Activated CD4-positive, alpha-beta T cell treated with anti-CD3 and anti-CD28 coated beads for 48 hours (primary cell): ENCODE data around the gene TINAGL1.

Source experiments
- DNase-seq: peaks from one replicate; pipeline ENCODE4 v3.0.0-alpha.2; 2020

Gene TINAGL1

DNA sequence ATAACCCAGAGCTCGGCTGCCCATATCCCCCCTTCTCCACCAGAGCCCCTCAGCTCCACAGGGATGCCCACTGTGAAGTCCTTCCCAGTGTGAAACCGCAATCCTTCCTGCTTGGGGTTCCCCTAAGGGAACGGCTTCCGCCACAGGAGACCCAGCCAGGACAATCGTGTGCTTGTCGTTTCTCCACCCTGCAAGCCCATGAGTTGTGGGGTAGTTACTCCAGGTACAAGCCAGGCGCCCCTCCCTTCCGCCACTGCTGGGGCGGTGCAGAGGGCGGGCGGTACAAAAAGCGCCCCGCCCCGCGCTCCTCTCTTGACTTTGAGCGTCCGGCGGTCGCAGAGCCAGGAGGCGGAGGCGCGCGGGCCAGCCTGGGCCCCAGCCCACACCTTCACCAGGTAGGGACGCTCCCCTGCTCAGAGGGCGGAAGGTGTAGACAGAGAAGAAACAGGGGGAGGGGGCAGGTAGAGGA lies at the start of gene TINAGL1:
Gene TINAGL1, plus strand, starts transcription at position 315 of the 469 bp plus-strand sequence. CDS start 634 bp downstream, outside the sequence.
- no peak for DNase-seq

GRCh38 chr1:31529999-31530684 lies 46.2 kb upstream of the TINAGL1 start:
- DNase-seq, result no peak

DNA sequence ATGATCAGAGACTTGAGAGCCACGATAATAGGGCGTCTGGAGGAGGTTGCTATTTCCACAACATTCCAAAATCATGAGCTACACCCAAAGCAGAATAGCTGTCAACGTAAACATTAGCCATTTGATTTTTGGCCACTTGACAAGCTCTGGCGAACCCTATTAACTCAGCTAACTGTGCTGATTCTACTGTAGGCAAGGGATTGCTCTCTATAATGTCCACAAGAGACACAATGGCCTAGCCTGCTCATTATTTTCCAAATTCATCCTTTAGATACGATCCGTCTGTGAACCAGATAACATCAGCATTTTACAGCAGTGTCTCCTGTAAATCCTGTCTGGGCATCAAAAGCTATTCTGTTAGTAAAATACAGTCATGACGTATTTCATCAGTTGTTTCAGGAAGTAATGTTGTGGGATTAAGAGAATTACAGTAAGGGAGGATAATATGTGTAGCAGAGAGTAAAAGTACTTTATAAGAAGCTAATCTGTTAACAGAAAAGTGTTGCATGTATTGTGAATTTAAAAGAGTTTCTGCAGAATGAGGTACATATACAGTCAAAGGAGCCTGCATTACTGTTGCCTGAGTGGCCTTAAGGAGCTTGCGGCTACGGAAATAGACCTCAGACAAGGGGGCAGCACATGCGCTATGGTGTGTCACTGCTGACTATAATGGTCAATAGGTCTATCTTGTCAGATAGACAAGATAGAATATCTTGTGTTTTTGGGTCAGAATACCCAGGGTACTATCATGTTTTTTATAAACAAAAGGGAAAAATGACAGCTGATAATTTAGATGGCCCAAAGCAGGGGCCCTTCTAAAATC lies 44.9 kb upstream of the TINAGL1 start:
- no peak for DNase-seq

- DNase-seq, result no peak
Measured at GRCh38 chr1:31532173-31532572, 44.1 kb upstream of the TINAGL1 start.

DNA sequence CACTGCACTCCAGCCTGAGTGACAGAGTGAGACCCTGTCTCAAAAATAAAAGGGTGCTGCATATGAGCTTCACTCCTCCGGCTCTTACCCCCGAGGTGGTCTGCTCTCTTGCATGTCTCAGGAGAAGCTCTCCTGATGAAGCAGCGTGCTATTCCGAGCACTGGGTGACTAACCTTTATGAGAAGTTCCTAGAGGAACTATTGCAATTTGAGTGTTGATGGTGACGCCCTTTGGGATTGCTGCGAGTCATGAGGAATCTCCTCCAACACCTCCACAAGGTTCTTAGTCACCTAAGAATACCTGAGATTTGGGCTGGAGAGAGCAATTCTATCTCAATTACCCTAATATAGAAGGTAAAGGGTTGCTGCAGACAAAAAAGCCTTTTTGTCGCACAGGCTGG lies 40.8 kb upstream of the TINAGL1 start:
- DNase-seq, result no peak

GRCh38 chr1:31539329-31539728 lies 37.0 kb upstream of the TINAGL1 start:
- no peak for DNase-seq

- no peak for DNase-seq
Measured at GRCh38 chr1:31541194-31541593, 35.1 kb upstream of the TINAGL1 start.

DNA sequence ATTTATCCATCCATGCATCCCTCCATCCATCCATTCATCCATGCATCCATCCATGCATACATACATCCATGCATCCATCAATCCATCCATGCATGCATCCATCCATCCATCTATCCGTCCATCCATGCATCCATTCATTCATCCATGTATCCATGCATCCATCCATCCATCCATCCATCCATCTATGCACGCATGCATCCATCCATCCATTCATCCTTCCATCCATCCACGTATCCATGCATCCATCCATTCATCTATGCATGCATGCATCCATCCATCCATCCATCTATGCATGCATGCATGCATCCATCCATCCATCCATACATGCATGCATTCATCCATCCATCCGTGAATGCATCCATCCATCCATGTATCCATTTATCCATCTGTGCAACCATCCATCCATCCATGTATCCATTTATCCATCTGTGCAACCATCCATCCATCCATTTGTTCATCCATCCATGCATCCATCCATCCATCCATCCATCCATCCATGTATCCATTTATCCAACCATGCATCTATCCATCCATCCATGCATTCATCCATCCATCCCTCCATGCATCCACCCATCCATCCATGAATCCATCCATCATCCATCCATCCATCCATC lies 30.3 kb upstream of the TINAGL1 start:
- DNase-seq, result no peak

GRCh38 chr1:31548534-31548906 lies 27.8 kb upstream of the TINAGL1 start:
- DNase-seq, result peak; percentile 10

DNA sequence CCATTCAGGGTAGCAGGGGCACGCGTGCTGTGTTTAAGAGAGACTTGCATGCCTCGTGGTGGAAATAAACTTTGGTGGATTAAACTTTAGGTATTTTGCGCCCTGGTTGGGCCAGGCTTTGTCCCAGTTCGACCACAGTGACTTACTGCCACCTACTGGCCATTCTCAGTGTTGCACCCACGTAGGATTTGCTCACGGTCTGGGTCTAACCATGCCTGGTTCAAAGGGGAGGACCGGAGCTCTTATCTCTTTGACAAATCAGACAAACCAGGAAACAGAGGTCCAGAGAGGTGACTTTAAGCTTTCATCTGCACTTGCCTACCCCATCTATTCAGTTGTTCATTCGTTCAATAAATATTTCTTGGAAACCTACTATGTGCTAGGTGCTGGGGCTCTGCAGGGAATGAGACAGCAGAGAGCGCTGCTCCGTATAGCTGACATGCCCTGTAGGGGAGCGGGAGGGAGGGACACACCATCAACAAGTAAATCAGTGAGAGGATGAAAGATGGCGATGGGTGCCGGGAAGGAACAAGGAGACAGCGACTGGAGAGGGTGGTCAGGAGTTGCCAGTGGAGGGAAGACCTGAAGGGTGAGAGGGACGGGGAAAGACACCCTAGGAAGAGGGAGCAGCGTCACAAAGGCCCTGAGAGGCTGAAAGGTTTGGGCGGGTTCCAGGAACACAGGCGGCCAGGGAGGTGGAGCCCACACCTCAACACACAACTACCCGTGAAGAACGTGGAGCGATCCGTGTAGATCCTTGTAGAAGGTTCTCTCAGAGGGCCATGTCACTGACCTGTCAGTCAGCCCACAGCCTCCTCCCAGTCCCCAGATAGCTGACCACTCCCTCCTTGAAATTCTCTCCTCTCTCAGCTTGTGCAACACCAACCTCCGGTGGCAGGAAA lies 27.2 kb upstream of the TINAGL1 start:
- peak; percentile 92 for DNase-seq

DNA sequence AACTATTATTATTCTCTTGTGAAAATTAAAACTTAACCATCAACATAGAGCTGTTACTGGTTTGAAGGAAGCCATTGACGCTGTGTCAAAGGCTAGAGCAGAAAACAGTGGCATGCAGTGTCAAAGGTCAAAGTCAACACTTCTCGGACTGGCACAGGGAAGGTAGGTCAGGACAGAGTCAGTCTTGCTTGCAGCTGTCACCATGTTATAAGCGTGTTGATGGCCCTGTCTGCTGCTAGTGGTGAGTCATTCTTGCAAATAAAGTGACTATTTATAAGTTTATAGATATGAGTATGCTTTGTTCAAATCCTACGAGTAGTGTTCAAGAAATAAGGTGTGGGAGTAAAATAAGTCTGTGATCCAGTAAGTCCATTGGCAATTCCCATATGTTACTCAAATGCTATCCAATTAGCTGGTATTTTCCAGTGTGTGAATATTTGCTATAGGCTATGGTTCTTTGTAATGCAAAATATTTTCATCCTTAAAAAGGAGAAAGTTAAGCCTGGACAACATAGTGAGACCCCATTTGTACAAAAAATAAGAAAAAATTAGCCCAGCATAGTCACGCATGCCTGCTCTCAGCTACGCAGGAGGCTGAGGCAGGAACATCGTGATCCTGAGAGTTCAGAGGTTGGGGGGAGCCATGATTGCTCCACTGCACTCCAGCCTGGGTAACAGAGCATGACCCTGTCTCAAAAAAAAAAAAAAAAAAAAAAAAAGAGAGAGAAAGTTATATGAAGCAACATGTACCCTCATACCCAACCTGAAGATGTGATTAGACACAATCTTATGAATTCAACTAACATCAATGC lies 26.3 kb upstream of the TINAGL1 start:
- no peak for DNase-seq

DNA sequence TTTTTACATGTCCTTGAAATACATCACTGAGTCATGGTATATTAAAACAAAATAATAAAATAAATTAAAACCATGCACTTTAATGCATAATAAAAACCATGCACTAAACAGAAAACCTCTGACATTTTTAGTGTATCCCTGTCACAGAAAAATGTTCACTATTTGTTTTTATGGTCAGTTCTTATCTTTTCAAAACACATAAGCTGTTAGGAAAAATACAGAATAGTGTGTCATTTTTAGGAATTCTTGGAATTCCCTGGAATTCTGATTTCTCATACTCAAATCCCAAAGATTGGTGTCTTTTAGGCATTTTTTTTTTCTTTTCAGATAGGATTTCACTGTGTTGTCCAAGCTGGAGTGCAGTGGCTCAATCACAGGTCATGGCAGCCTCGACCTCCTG lies 25.1 kb upstream of the TINAGL1 start:
- no peak for DNase-seq

DNA sequence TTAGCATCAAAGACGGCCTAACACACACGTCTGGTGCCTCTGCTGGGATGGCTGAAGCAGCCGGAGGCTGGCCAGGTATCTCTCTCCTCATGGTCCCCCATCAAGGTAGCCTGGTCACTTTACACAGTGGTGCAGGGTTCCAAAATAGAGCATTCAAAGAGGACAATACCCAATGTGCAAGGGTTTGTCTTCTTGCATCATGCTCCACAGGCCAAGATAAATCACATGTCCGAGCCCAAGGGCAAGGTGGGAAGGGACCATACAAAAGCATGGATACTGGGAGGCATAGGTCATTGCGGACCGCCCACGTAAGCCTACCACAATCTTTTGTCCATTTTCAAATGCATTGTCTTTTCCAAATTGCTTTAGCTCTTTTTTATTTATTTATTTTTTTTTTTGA lies 23.8 kb upstream of the TINAGL1 start:
- no peak for DNase-seq

DNA sequence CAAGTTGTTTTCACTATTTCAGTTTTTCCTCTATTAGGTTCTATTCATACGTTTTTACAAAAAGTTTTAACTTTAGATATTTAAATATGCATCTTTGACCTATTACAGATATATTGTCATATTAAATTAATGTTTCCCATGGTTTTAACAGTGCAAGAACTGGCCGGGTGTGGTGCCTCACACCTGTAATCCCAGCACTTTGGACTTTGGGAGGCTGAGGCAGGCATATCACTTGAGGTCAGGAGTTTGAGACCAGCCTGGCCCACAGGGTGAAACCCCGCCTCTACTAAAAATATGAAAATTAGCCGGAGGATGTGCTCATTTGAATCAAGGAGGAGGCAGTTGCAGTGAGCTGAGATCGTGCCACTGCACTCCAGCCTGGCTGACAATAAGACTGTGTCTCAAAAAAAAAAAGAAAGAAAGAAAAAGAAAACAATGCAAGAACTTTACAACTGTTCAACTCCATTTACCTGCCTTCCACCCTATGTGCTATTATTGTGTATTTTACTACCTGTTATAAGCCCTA lies 19.8 kb upstream of the TINAGL1 start:
- DNase-seq, result no peak

GRCh38 chr1:31559715-31560114 lies 16.6 kb upstream of the TINAGL1 start:
- no peak for DNase-seq

DNA sequence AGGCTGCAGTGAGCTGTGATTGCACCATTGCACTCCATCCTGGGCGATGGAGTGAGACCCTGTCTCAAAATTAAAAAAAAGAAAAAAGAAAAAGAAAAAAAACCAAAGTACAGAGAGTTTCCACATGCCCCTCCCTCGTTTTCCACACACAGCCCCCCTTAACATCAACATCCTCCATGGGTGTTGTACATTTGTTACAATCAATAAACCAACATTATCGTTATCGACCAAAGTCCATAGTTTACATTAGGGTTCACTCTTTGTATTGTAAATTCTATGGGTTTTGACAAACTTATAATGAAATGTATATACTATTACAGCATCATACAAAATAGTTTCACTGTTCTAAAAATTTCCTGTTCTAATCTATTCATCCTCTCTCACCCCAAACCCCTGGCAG lies 15.9 kb upstream of the TINAGL1 start:
- no peak for DNase-seq

GRCh38 chr1:31562707-31563360 lies 13.5 kb upstream of the TINAGL1 start:
- DNase-seq, result no peak

DNA sequence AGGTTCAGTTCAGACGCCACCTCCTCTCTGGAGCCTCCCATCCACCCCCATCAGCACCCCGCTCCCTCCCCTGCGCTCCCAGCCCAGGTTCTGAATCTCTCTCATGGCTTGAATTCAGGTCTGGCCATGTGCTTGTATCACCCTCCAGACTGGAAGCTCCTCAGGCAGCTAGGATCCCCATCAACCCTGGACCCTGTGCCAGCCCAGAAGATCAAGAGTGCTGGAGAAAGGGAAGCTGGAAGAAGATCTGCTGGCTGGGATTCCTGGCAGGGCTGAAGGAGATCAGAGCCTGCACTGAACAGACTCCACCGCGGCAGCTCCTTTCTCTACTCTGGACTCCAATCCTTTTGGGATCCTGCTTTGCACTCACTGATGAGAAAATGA lies 11.7 kb upstream of the TINAGL1 start:
- no peak for DNase-seq

GRCh38 chr1:31567956-31568570 lies 8.3 kb upstream of the TINAGL1 start:
- no peak for DNase-seq

DNA sequence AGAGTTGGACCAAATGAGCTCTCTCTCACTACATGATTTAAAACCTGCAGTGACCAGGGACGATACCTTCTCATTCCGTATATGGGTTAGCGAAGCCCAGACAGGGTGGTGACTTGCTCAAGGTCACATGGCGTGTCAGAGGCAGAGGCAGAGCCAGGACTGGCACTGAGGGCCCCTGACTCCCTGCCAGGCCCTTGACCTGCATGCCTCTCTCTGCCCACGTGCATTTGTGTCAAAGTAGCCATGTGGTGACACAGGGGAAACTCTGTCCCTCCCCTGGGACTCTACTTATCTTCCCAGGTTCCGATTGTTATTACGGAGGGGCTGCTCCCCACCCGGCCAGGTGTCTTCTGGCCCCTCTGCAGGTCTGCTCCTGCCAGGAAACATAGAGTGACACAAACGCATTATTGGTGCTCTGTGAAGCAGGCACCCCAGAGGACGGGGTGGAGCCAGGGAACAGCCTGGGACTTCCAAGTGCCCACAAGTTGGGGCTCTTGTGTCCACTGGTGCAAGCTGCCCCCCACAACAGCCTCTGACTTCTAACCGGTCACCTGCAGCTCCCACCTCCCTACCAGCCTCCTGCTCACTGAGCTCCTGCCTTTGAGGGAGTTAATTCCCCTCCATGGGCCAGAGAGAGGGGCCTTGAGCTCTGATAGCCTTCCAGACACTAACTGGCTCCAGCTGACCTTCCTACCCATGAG lies 7.3 kb upstream of the TINAGL1 start:
- no peak for DNase-seq
